HPDE6-E6E7 (cell line): ENCODE results near the gene CAPN2.
A peak's percentile ranks its signal among the peaks of the same experiment; 100 is the strongest.
"Not testable (repeated sequence)": the region's sequence is repeated elsewhere in the genome, so short reads cannot be mapped to it uniquely, and the experiment has no call there.

Experiments
- DNase-seq: peaks from one replicate; pipeline ENCODE4 v3.0.0; 2011; ENCODE audit warnings: missing footprints; ENCODE audit errors: extremely low spot score

Gene CAPN2

DNA sequence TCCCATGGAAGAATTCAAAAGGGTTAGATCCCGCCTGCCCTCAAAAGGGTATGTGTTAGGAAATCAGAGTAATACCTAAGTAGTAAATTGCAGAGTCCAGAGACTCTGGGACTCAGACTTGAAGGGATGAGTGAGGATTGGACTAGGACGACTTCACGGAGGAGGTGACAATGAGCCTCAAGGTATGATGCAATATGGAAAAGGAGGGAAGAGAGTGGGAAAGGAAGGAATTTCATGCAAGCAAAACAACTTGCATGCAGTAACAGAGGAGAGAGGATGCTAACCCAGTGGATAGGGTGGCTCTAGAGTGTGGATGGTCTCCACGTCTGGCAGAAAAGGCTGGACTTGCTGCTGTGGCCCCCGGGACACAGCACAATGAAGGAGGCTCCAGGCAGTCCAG lies 4.8 kb downstream of the CAPN2 start:
- no peak for DNase-seq

DNA sequence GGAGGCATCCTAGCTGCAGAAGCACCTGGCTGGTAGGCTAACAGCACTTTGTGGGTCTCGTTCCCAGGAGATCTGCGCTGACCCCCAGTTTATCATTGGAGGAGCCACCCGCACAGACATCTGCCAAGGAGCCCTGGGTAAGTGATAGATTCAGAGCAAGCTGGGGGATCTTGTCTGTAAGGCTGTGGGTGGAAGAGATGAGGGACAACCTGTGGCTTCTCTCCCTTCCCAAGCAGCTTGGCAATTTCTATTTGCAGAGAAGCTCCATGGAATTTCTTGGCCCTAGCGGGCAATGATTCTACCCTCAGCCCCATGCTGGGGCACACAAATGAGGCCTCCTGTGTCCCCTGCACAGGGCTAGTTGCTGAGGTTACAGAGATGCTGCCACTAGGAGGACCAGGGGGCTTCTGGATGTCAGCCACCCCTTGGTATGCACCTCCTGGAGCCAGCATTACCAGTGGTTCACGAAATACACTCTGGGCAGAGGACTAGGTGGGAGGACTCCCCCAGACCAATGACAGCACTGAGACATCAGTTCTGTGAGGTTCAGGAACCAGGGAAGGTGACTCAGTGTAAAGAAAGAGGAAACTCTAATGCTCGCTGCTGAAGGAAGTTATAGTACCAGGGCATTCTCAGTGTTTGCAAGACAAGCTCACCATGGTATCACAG lies 5.5 kb downstream of the CAPN2 start:
- no peak for DNase-seq

DNA sequence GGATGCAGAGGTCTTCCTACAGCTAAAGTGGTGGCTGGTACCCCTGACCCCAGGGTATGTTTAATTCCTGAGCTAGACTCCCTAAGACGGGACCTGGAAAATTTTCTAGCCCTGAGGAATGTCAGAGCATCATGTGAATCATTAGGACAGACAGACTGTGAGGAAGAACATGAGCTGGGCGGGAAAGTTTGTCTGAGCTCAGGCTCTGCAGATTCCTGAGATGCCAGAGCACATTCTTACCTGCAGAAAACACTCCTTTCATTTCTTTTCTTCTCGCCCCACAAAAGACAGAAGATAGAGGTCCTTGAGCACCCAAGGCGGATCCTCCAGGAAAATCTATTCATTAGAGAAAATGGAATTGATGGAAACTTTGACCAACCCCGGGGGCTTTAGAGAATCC lies 6.5 kb downstream of the CAPN2 start:
- DNase-seq, result no peak

DNA sequence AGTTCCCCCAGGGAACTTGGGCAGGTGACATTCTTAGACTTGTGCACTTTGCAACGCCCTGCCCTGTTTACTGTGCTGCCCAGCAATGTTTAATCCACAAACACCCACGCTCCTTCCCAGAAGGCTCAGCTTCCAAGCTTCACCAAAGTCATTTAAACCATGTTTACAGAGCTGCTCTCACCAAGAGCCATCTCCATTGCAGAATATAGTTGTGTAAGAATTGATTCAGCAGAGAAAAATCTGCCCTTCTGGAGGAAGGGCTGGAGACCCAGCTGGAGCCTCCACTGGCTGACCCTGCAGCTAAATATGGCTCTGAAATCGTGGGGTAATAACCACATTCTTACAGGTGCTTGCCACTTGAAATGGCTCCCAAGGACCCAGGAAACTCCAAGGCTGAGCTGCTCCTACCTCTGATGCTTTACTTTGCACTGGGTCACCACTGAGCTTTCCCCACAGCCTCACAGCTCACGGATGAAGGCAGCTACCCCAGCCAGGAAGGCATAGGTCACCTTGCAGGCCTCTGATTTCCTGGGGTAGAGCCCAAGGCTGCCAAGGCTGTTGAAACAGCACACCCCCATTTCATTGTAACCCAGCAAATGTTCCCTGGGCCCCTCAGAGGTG lies 8.7 kb downstream of the CAPN2 start:
- no peak for DNase-seq

DNA sequence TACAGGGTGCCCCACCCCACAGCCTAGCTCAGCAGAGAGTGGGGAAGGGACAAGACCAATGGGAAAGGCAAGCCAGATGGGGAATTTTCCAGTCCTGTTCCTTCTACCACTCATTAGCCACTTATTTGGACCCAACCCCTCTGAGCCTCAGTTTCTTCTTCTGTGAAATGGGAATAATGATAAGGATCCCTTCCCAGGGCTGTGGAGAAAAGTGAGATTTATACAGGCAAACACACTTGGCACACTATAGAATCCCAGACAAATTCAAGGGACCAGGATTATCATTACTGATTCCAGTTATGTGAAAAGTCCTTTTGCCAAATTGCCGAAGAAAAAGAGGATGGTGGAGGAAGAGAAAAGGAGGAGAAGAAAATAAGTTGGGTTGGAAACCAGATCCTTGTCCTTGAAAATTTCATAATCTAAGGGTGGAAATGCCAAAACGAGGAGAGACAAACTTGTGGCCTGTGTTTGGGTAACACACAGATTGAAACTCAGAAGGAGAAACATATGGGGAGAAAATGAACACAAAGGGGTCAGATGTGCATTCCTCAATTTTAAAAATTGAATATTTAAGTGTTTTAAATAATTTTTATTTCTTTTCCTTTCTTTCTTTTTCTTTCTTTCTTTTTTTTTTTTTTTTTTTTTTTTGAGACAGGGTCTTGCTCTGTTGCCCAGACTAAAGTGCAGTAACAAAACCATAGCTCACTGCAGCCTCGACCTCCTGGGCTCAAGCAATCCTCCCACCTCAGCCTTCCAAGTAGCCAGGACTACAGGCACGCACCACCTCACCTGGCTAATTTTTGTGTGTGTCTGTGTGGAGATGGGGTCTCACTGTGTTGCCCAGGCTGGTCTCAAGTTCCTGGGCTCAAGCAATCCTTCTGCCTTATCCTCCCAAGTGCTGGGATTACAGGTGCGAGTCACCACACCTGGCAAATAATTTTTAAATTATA lies 9.6 kb downstream of the CAPN2 start:
- DNase-seq, result no peak

DNA sequence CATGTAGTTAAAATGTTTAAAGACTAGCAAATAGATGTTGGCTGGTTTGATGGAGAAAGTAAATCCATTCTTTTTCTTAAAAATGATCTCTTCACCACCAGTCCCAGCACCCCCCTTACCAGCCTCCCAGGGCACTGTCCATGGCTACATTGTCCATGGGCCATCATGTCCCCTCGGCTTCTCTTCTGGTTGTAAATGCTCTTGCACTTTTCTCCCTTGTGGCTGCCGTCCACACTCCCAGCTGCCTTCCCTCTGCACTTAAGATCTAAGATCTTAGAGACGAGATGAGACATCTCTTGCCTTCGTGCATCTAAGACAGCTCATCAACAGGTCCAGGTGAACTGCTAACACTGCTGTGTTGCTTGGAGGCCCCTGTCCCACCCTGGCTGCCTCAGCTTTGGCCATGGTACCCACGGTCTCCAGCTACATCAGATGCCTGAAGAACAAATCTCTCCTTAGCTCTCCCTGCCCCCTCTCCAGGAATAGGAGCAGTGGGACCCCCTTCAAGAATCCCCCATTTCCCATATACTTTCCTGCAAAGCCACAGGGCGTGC lies 11.1 kb downstream of the CAPN2 start:
- no peak for DNase-seq

DNA sequence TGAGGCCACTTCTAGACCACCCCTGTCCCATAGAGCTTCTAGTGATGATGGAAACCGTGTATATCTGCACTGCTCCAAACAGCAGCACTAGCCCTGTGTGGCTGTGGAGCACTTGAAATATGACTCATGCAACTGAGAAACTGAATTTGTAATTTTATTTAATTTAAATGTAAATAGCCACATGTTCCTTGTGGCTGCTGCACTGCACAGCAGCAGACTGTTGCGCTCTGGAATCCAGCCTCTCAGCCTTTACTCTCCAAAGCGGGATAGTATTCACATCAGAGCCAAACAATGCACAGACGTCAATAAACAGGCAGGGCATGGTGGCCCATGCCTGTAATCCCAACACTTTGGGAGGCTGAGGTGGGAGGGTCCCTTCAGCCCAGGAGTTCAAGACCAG lies 12.0 kb downstream of the CAPN2 start:
- DNase-seq, result no peak

DNA sequence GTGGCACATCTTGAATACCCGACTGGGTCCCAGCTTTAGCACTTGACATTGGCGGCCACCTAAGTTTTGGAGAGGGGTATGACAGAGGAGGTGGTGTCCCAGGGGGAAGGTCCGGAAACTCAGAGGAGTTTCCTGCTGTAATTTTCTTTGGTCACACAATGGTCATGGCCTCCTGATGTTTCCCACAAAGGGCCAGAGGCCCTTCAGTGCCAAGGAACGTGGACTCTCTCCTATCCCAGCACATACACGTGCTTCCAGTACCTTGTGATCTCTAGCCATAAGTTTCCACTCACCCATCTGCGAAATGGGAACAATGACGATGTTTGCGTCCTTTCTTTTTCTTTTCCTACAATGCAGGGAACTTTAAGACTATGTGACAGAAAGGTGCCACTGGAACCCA lies 13.2 kb downstream of the CAPN2 start:
- no peak for DNase-seq

DNA sequence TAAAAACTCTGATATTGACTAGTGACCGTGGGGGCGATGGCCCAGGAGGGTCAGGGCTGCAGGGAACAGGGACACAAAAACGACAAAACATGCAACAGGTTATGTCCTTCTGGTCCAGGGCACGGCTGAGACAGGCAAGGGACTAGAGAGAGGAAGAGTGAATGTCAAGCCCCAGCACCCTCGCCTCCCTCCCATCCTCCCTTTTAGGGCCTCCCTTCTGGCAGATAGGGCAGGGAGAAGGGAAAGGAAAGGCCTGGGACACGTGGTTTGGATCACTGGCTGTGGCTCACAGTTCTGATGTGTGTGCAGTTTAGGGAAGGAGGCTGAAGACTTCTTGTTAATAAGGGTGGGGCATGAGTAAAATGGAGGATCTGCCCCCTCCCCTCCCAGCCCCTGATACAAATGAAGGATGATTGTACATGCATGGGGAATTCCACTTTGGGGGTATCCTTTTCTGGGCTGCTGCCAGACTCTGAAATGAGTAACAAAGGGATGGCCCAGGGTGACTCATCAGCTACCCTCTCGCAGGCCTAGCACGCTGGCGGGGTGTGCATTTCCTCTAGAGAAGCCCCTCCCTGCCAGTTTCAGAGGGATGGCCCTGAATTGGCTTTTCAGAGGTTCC lies 14.2 kb downstream of the CAPN2 start:
- peak; percentile 95 for DNase-seq

DNA sequence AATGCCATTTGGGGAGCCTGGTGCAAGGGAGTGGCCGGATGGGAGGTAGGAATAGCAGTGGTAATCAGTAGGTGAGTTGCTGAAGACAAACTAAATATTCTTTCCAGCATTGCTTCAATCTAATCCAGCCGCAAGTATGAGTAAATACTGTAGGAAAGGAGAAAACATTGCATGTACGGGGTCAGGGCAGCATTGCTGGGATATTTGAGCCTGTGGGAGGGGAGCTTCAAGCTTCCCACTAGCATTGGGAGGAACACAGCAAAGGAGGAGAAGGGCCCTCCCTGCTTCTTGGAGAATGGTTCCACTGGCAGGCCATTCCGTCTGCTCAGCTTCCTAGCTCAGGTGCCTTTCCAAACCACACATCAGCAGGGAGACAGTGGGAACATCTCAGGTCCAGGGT lies 15.2 kb downstream of the CAPN2 start:
- DNase-seq, result no peak

DNA sequence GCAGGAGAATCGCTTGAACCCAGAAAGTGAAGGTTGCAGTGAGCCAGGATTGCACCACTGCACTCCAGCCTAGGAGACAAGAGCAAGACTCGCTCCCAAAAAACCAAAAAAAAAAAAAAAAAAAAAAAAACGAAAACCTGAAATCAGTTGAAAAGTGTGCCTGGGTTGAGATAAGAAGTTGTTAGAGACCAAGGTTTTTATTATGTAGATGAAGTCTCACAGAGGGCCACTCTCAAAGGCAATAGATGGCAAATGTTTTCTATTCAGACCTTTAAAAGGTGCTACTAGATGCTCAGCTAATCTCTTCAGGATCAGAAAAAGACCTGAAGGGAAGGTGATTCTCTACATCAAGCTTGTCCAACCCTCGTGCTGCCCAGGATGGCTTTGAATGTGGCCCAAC lies 17.6 kb downstream of the CAPN2 start:
- DNase-seq, result no peak

DNA sequence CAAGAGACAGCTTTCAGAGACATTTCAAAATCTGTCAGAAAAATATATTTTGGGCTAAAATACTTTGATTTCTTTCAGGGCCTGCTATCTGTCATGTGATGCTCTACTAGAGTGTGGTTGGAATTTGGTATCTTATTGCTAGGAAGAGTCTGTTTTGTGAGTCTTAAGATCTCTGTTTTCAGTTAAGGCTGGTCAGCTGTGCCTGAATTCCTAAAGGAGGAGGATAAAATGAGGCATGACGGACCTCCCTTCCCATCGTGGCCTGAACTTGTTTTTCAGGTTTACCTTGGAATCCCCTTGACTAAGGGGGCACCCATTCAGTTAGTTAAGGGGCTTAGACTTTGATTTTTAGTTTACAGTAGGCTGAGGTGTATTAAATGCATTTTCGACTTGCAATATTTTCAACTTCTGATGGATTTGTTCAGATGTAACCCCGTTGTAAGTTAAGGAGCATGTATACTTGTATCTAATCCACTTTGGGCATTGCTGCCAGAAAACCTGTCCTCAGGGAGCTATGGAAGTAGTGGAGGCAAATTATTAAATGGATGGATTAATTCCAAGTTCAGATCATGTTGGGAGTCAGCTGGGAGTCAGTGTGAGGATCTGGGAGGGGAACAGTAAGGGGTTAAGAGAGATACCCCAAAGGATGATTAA lies 18.3 kb downstream of the CAPN2 start:
- no peak for DNase-seq

DNA sequence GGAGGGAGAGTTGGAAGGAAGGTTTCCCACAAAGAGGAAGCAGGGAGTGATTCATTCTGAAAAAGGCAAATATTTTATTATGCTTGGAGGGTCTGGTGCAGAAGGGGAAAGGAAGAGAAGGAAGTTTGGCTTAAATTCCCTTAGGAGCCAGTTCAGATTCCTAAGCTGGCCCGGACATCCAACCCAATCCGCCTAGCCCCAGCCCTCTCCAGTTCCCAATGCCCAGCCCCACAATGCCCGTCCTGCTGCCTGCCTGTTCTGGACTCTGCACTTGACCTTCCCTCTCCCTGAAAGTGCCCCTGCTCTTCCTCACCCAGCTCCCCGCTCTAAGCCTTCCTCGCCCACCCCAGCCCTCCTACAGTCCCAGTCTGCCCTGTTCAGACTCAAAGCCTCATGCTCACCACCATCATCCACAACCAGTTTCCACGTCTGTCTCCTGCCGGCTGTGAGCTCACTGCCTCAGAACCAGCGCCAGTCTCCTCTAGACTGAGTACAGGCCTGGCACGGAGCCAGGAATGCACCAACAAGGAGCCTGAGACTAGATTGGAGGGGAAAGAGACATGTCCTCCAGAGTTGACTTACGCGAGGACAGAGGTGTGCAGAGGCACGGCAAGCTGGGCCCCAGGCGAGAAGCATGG lies 18.9 kb downstream of the CAPN2 start:
- DNase-seq, result no peak

DNA sequence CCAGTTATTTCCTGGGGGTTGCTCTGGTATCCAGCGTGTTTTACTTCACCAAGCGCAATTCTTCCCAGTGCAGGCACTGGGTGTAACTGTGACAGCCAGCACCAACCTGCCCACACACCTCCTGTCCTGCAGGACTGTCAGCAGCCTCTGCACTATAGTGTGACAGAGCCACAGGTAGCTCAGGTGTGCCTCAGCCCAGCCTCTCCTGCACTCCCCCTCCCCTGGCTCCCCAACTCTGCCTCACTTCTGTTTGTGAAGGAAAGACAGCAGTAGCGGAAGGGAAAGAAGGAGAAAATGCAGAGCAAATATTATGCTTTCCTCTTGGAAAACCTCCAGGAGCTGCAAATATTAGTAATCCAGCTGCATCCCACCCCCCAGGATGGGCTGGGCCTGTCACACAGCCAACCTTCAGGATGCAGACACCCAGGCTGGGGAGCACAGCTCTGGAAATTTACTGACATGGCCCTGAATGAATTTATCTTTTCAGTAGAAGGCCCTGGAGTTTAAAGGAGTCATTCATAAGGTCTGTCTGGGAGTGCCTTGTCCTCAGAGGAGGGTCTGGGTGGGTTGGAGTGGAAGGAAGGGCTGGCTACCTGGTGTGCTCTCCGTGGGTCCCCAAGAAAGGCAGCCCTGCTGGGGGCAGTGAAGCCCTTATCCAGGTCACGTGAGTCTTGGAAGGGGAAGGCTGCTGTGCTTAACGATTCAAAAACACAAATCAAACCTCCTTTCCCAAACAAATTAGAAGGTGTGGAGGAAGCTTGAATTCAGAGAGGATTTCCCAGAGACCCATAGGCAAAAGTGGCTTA lies 20.9 kb downstream of the CAPN2 start:
- no peak for DNase-seq

DNA sequence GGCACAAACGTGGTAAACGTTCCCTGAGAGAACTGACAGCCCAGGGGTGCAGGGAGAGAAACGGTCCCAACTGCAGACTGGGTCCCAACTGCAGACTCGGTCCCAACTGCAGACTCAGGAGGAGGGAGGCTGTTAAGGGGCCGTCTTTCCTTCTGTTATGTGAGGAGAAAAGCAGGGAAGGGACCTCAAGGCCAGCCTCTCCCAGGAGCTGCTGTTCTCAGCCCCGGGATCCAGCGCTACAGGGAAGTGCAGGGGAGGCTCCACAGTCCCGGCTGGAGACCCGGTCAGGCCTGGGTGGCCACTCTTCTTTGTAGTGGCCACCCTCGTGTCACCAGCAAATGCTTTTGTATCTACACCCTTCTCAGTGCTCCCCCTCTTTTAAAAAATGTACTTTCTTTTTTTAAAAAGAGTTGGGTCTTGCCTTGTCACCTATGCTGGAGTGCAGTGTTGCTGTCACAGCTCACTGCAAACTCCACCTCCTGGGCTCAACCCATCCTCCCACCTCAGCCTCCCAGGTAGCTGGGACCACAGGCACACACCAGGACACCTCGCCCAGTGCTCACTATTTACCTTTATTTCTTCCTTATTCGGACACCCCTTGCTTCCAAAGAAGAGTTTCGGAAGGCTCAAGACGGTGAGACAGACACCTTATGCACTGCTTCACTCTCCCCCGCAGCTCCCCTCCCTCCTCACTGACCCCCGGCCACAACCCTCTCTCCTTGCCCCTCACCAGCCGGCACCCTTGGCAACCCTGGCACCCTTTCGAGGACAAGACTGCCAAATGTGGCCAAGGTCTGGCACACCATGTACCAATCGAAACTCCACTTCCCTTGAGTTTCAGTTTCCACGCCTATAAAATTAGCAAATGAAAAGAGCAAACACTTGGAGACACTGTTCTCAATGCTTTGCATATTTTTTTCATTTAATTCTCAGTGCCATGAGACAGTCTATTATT lies 21.8 kb downstream of the CAPN2 start:
- no peak for DNase-seq

DNA sequence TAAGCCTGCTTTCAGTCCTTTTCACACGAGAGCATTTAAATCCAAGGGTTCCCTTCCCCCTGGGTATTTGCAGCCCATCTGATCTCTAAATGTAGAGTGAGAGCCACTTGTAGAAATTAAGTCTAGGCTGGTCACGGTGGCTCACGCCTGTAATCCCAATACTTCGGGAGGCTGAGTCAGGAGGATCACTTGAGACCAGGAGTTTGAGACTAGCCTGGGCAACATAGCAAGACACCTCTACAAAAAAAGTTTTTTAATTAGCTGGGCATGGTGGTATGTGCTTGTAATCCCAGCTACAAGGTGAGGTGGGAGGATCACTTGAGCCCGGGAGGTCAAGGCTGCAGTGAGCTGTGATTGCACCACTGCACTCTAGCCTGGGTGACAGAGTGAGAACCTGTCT lies 24.3 kb downstream of the CAPN2 start:
- not testable (repeated sequence) for DNase-seq

DNA sequence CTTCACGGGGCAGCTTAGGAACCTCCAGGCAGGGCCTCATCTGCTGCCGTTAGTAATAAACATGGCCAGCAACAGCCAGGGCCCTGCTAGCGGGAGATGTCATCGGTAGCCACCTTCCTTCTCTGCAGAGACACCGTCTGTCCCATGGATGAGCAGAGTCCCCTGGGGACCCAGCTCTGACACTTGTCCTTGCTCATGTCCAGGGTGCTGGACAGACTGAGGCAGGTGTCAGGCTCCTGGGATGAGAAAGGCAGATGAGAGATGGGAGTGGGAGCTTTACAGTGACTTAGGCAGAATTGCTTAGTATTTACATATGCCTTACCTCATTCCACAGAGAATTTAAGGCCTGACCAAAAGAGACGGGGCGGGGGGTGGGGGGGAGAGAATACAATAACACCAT lies 25.0 kb downstream of the CAPN2 start:
- no peak for DNase-seq

DNA sequence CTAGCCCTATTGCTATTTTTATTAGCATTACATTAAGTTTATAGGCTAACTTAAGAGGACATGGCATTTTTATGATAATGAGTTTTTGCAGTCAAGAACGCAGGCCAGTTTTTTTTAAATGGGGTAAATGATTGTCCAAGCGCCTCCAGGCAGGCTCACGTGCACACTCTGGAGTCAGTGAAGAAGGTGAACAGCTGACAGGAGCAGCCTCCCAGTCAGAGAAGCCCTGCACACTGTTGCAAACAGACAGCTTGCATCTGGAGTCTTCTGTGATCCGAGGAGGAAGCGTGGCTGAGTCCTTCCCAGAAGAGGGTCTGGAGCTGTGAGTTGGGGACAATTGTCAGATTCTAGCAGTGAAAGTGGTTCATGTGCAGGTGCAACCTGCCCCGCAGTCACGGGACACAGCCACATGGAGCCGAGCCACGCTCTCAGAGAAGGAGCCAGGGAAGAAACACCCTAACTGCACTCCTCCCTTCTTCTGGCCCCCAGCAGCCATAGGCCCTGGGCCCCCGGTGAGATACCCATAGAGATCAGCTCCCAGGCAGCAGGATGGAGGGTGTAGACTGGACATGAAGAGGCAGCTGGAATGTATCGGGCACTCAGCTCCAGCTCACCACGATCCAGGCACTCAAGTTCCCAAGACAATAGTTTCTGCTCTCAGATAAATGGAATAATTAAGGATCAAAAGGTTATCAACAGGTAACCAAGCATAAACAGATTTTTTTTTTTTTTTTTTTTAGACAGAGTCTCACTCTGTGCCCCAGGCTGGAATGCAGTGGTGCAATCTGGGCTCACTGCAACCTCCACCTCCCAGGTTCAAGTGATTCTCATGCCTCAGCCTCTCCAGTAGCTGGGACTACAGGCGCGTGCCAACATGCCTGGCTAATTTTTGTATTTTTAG lies 26.4 kb downstream of the CAPN2 start:
- DNase-seq, result peak; percentile 48
